HepG2 (cell line): Measurements from ENCODE around the gene RPUSD4. TPM values are rescaled to one million over a fixed set of nuclear protein-coding genes. Genes with fewer than 3 reads are reported as not detected.

ENCODE experiments used
- ATAC-seq: fragments of 200-7000 bp; cut with Tn5 transposase; 3 replicates; pipeline ENCODE4 v1.9.1; 2020; ENCODE audit warnings: mild to moderate bottlenecking, moderate library complexity
- BruUV-seq: library from RNA; stranded (reverse); fragments of 400-500 nt; replicated peaks from 2 replicates; lab custom pipeline; 2021; lab: Mats Ljungman, UMichigan
- CTCF ChIA-PET: fragments of 300-600 bp; formaldehyde crosslinking; extraction: SDS; loops from one replicate; lab custom pipeline; 2021; ENCODE audit warnings: low total read pairs, inconsistent platforms, low intra/inter-chr PET ratio; lab: Yijun Ruan, JAX
- POLR2A ChIA-PET: fragments of 350-600 bp; sonication (Branson Sonifier 250); formaldehyde crosslinking; loops from one replicate; lab custom pipeline; 2020; ENCODE audit warnings: antibody characterized with exemption, inconsistent platforms; lab: Yijun Ruan, JAX
- DNase-seq: peaks from one replicate; pipeline ENCODE4 v3.0.0-alpha.2; 2015; ENCODE audit warnings: low spot score
- FAIRE-seq: peaks from 3 replicates; lab custom pipeline; 2011; peaks lifted over from hg19 to GRCh38; lab: Jason Lieb, UNC
- H2AFZ ChIP-seq: one replicate; pipeline ENCODE4 v1.6.1; 2011; ENCODE audit warnings: low read length, inconsistent platforms
- H3K27ac ChIP-seq: fragments of 300-600 bp; 3 replicates; pipeline ENCODE4 v1.8.0; 2011; ENCODE audit warnings: mixed run types, mild to moderate bottlenecking, mixed read lengths, low read length, inconsistent platforms; ENCODE audit not compliant: insufficient read depth; ENCODE audit errors: extremely low read length
- H3K27me3 ChIP-seq, 2 experiments: fragments of 200-600 bp in 1 of 2; 2 replicates in 1 of 2; 3 replicates in 1 of 2; pipeline versions ENCODE4 v1.6.0 to v1.8.0; 2011; ENCODE audit warnings: low read length in 2 of 2, mild to moderate bottlenecking in 2 of 2, moderate library complexity in 2 of 2, inconsistent platforms in 1 of 2; ENCODE audit not compliant: insufficient read depth in 2 of 2, control insufficient read depth in 1 of 2
- H3K36me3 ChIP-seq, 2 experiments: fragments of 200-600 bp in 1 of 2; replicated peaks in 1 of 2; 2 replicates in 1 of 2; 3 replicates in 1 of 2; pipeline versions ENCODE4 v1.5.1 to v1.8.0; 2011; ENCODE audit warnings: low read length in 2 of 2, inconsistent platforms in 1 of 2; ENCODE audit not compliant: insufficient read depth in 2 of 2, control insufficient read depth in 1 of 2
- H3K4me1 ChIP-seq: 2 replicates; pipeline ENCODE4 v1.5.1; 2012; ENCODE audit warnings: low read length, inconsistent platforms; ENCODE audit not compliant: insufficient read depth
- H3K4me2 ChIP-seq: 2 replicates; pipeline ENCODE4 v1.6.0; 2011; ENCODE audit warnings: low read depth, low read length, inconsistent platforms
- H3K4me3 ChIP-seq, 3 experiments: fragments of 200-600 bp in 1 of 3; sonication (generic), shearing (Covaris generic) in 1 of 3; replicated peaks in 1 of 3; 2 replicates each; pipeline ENCODE4 v1.5.1; 2011 to 2016; ENCODE audit warnings: low read length in 3 of 3, inconsistent platforms in 2 of 3, low read depth in 2 of 3, mild to moderate bottlenecking in 2 of 3, control low read depth in 1 of 3, mixed read lengths in 1 of 3; ENCODE audit not compliant: insufficient read depth in 1 of 3
- H3K79me2 ChIP-seq: one replicate; pipeline ENCODE4 v1.6.1; 2011; ENCODE audit warnings: low read length, inconsistent platforms; ENCODE audit not compliant: insufficient read depth
- H3K9ac ChIP-seq: 2 replicates; pipeline ENCODE4 v1.6.0; 2011; ENCODE audit warnings: mild to moderate bottlenecking, low read depth, low read length, inconsistent platforms; ENCODE audit not compliant: insufficient read depth
- H3K9me3 ChIP-seq: 2 replicates; pipeline ENCODE4 v1.5.1; 2012; ENCODE audit warnings: mild to moderate bottlenecking, low read length
- H4K20me1 ChIP-seq: 2 replicates; pipeline ENCODE4 v1.6.0; 2011; ENCODE audit warnings: inconsistent platforms, mild to moderate bottlenecking, low read length, moderate library complexity; ENCODE audit not compliant: insufficient read depth
- HNRNPK ChIP-seq: fragments of 200-400 bp; formaldehyde crosslinking; IDR thresholded peaks from 2 replicates; pipeline ENCODE4 v1.6.1; 2018; ENCODE audit warnings: low read length, low read depth, moderate library complexity, mild to moderate bottlenecking; ENCODE audit not compliant: poor library complexity, severe bottlenecking
- ISX ChIP-seq: sonication (generic); formaldehyde crosslinking; conservative IDR thresholded peaks from 2 replicates; pipeline ENCODE4 v1.5.0; 2020; ENCODE audit warnings: missing genetic modification reagents
- KLF12 ChIP-seq: sonication (generic); formaldehyde crosslinking; IDR thresholded peaks from 2 replicates; pipeline ENCODE4 v1.4.0; 2020; ENCODE audit warnings: missing genetic modification reagents, borderline replicate concordance
- NCOA2 ChIP-seq: sonication (generic); formaldehyde crosslinking; IDR thresholded peaks from 2 replicates; pipeline ENCODE4 v1.8.0; 2022; ENCODE audit warnings: inconsistent platforms
- SRSF4 ChIP-seq: fragments of 200-400 bp; formaldehyde crosslinking; IDR thresholded peaks from one replicate; pipeline ENCODE4 v1.6.1; 2018; ENCODE audit warnings: mild to moderate bottlenecking, low read depth, low read length, moderate library complexity; ENCODE audit not compliant: poor library complexity, severe bottlenecking
- SRY ChIP-seq: sonication (generic); formaldehyde crosslinking; IDR thresholded peaks from 2 replicates; pipeline ENCODE4 v1.8.0; 2022; ENCODE audit warnings: mild to moderate bottlenecking, missing genetic modification reagents
- TRIM24 ChIP-seq: sonication (generic); formaldehyde crosslinking; IDR thresholded peaks from 2 replicates; pipeline ENCODE4 v1.8.0; 2022; ENCODE audit warnings: mild to moderate bottlenecking, missing genetic modification reagents
- ZBTB42 ChIP-seq: sonication (generic); formaldehyde crosslinking; IDR thresholded peaks from 2 replicates; pipeline ENCODE4 v1.5.0; 2020; ENCODE audit warnings: mild to moderate bottlenecking, missing genetic modification reagents
- ZFY ChIP-seq: sonication (generic); formaldehyde crosslinking; IDR thresholded peaks from 2 replicates; pipeline ENCODE4 v1.4.0; 2020; ENCODE audit warnings: missing genetic modification reagents
- ZNF256 ChIP-seq: sonication (generic); formaldehyde crosslinking; conservative IDR thresholded peaks from 2 replicates; pipeline ENCODE4 v1.4.0; 2020; ENCODE audit warnings: missing genetic modification reagents
- ZNF460 ChIP-seq: sonication (generic); formaldehyde crosslinking; IDR thresholded peaks from 2 replicates; pipeline ENCODE4 v1.5.1; 2020; ENCODE audit warnings: missing genetic modification reagents, mild to moderate bottlenecking, borderline replicate concordance
- ZNF503 ChIP-seq: sonication (generic); formaldehyde crosslinking; IDR thresholded peaks from 2 replicates; pipeline ENCODE4 v1.4.0; 2020; ENCODE audit warnings: missing genetic modification reagents
- ZNF605 ChIP-seq: sonication (generic); formaldehyde crosslinking; IDR thresholded peaks from 2 replicates; pipeline ENCODE4 v1.8.0; 2022; ENCODE audit warnings: mild to moderate bottlenecking, missing genetic modification reagents
- ZNF607 ChIP-seq: sonication (generic); formaldehyde crosslinking; IDR thresholded peaks from 2 replicates; pipeline ENCODE4 v1.5.1; 2020; ENCODE audit warnings: missing genetic modification reagents, mild to moderate bottlenecking, borderline replicate concordance
- ZNF609 ChIP-seq: sonication (generic); formaldehyde crosslinking; IDR thresholded peaks from 2 replicates; pipeline ENCODE4 v1.4.0; 2020; ENCODE audit warnings: mild to moderate bottlenecking, missing genetic modification reagents, borderline replicate concordance
- WGBS: methylation state at CpG from one replicate; pipeline ENCODE4 v1.1.6; 2017; ENCODE audit warnings: low lambda C conversion rate; 5-methylcytosine and 5-hydroxymethylcytosine counted together
- in situ Hi-C: cut with HindIII; loops from 2 replicates; pipeline ENCODE4 v1.10.0; 2017; ENCODE audit warnings: low pct_unique_long_range_greater_than_20kb; ENCODE audit not compliant: extremely low pct_ligation_motif_present
- intact Hi-C: fragments of 100-400 bp; cut with micrococcal nuclease; formaldehyde crosslinking; loops from one replicate; pipeline ENCODE4 v1.10.0; 2022; ENCODE audit not compliant: unreplicated experiment
- polyA plus RNA-seq, 8 experiments: library from polyadenylated mRNA; depleted of rRNA in 3 of 8; stranded (reverse) in 7 of 8; unstranded in 1 of 8; fragments of >200 nt; fragmentation: Illumina TruSeq in 4 of 8; extraction: Trizol in 4 of 8; gene quantifications; 2 replicates each; pipeline versions ENCODE4 v1.2.1 to v1.2.3, GENCODE V29; 2011 to 2016; ENCODE audit warnings: low read depth in 4 of 8, missing spikeins in 1 of 8, mixed read lengths in 1 of 8; ENCODE audit not compliant: insufficient read depth in 1 of 8
- total RNA-seq, 5 experiments: library from RNA; depleted of rRNA; stranded (reverse); fragments of >200 nt; fragmentation: Illumina TruSeq; extraction: Trizol; gene quantifications; 2 replicates each; pipeline ENCODE4 v1.2.3, GENCODE V29; 2016; ENCODE audit warnings: low read depth in 1 of 5

Gene RPUSD4
- total and polyA plus RNA-seq, 2 of the 13 experiments (the other 11 are each of a cell fraction or from before 2014, with no cell fraction given) = 45.0 to 52.9 TPM

GRCh38 chr11:126163779-126164178 is 47.7 kb downstream of the RPUSD4 start (continued):
- peak; percentile 14; the same call in 1 of the 2 replicates for TF ChIP-seq ZNF609 (CRISPR knock-in tag)
- peak; percentile 13; the same call in 1 of the 2 replicates for TF ChIP-seq ZNF460
- TF ChIP-seq KLF12 (CRISPR knock-in tag) = 0 out of 2 replicates have a peak, but pooled peaks have one; percentile 10

GRCh38 chr11:126163074-126163700 is 48.3 kb downstream of the RPUSD4 start:
- H3K9me3 ChIP-seq = no peaks in the 10 kb centered on the region
- no peaks in the 10 kb centered on the region for H3K79me2 ChIP-seq
- peak overlapping the region; percentile 42 for H3K9ac ChIP-seq
- WGBS = 76% methylated on average over 8 of the region's 22 CpGs
- H3K27me3 ChIP-seq = peaks cover 0 to 1% of the 10 kb centered on the region in 2 experiments; a peak in 1 of 5 replicates
- BruUV-seq = no TSS peak
- H2AFZ ChIP-seq = no peak overlapping the region
- ATAC-seq = peak; percentile 46
- FAIRE-seq = no peak
- no peaks in the 10 kb centered on the region for H4K20me1 ChIP-seq
- ChIA-PET POLR2A (interaction anchor here (0.9 to 1.8 kb wide), 8 partner anchors 11 to 48 kb away, joined by 3 to 20 read pairs (median 6); partner anchors contain the start of genes FAM118B and RPUSD4), CTCF (no interaction called here)
- in situ Hi-C loops (no loop called here), intact Hi-C loops (no loop called here)
- peak overlapping the region in 2 of 3 experiments; percentile 39 to 48; a peak in 4 of 6 replicates for H3K4me3 ChIP-seq
- peak overlapping the region; percentile 58 for H3K27ac ChIP-seq
- no peaks in the 10 kb centered on the region for H3K36me3 ChIP-seq
- peaks cover 95% of the 10 kb centered on the region for H3K4me1 ChIP-seq
- H3K4me2 ChIP-seq = peak overlapping the region; percentile 66
- DNase-seq = peak; percentile 68
- TF ChIP-seq ZFY (CRISPR knock-in tag) (peak; percentile 53; the same call in 1 of the 2 replicates), SRY (0 out of 2 replicates have a peak, but pooled peaks have one; percentile 53), ZBTB42 (CRISPR knock-in tag) (no peak), ZNF607 (CRISPR knock-in tag) (no peak), HNRNPK (no peak), ZNF503 (CRISPR knock-in tag) (peak; percentile 71; the same call in 1 of the 2 replicates), ISX (no peak), SRSF4 (no peak), TRIM24 (CRISPR knock-in tag) (no peak), ZNF605 (CRISPR knock-in tag) (0 out of 2 replicates have a peak, but pooled peaks have one; percentile 65), NCOA2 (0 out of 2 replicates have a peak, but pooled peaks have one; percentile 19), ZNF256 (CRISPR knock-in tag) (no peak)
